Kidney (tissue), 14 donors: ENCODE results near the gene CISTR. TPM values are rescaled to one million over a fixed set of nuclear protein-coding genes. Genes with fewer than 3 reads are reported as not detected.

ENCODE experiments used
- DNase-seq, 5 donors: peaks; one replicate each; pipeline ENCODE4 v3.0.0-alpha.2; 2013 to 2020
- FAIRE-seq: peaks from 2 replicates; lab custom pipeline; 2012; peaks lifted over from hg19 to GRCh38; lab: Jason Lieb, UNC
- H3K27ac ChIP-seq, 2 donors: one replicate each; pipeline ENCODE4 v1.7.0; 2013; ENCODE audit warnings: low read depth in 2 of 2, low read length in 2 of 2, inconsistent platforms in 1 of 2
- H3K27me3 ChIP-seq: one replicate; pipeline ENCODE4 v1.7.1; 2013; ENCODE audit warnings: low read length, inconsistent platforms; ENCODE audit not compliant: control insufficient read depth, insufficient read depth
- H3K36me3 ChIP-seq, 3 donors: one replicate each; pipeline versions ENCODE4 v1.7.0 to v1.7.1; 2013; ENCODE audit warnings: low read length in 3 of 3, control low read depth in 1 of 3, inconsistent platforms in 1 of 3; ENCODE audit not compliant: insufficient read depth in 3 of 3, control insufficient read depth in 2 of 3
- H3K4me1 ChIP-seq, 3 donors: one replicate each; pipeline versions ENCODE4 v1.7.0 to v1.7.1; 2013; ENCODE audit warnings: low read length in 3 of 3, inconsistent platforms in 1 of 3, low read depth in 1 of 3; ENCODE audit not compliant: control insufficient read depth in 2 of 3, insufficient read depth in 2 of 3
- H3K4me3 ChIP-seq, 3 donors: one replicate each; pipeline versions ENCODE4 v1.7.0 to v1.8.1; 2013; ENCODE audit warnings: low read length in 3 of 3, control low read depth in 1 of 3, inconsistent platforms in 1 of 3
- H3K9ac ChIP-seq, 3 donors: one replicate each; pipeline versions ENCODE4 v1.7.0 to v1.7.1; 2013; ENCODE audit warnings: low read length in 3 of 3, control low read depth in 1 of 3, inconsistent platforms in 1 of 3
- H3K9me3 ChIP-seq, 3 donors: one replicate each; pipeline versions ENCODE4 v1.7.0 to v1.7.1; 2013; ENCODE audit warnings: low read length in 3 of 3, control low read depth in 1 of 3, inconsistent platforms in 1 of 3; ENCODE audit not compliant: control insufficient read depth in 2 of 3, insufficient read depth in 1 of 3
- CTCF ChIP-seq: IDR thresholded peaks from 3 replicates; pipeline ENCODE4 v1.5.1; 2012; ENCODE audit warnings: mild to moderate bottlenecking, moderate library complexity, borderline replicate concordance; ENCODE audit not compliant: insufficient read depth; ENCODE audit errors: extremely low read depth
- intact Hi-C: fragments of 100-400 bp; cut with DNase I; formaldehyde crosslinking; loops from one replicate; pipeline ENCODE4 v1.11.1; 2022
- polyA plus RNA-seq: library from polyadenylated mRNA; stranded (reverse); fragments of 350-450 nt; fragmentation: Illumina TruSeq; extraction: RNeasy Lipid Tissue Mini Kit (QIAGEN cat#74804); gene quantifications from one replicate; pipeline ENCODE4 v1.2.3, GENCODE V29; 2014; ENCODE audit warnings: low read depth, low replicate concordance; ENCODE audit not compliant: insufficient read depth
- total RNA-seq: library from RNA; stranded (reverse); fragmentation: NEBNext Ultra II Directional; extraction: Animal tissue kit (Norgen Biotek cat#: 25700); gene quantifications from one replicate; pipeline ENCODE4 v1.2.1, GENCODE V29; 2021
- donor health status: control.
- donor health status: control.
- donor health status: control.
- donor health status: control.
- donor health status: control.
- donor health status: DM: yes; HTN: yes; CAD: no.
- donor health status: Normal renal cell carcinoma (clear cell type).

CISTR gene
- total and polyA plus RNA-seq, 2 donors from 2014 or later, result not detected

- TF ChIP-seq CTCF, result no peak
- Histone ChIP-seq H3K4me1 (no peaks in the 10 kb centered on the region), H3K4me3 (no peak overlapping the region), H3K9me3 (no peaks in the 10 kb centered on the region), H3K9ac (no peak overlapping the region), H3K27ac (no peak overlapping the region), H3K27me3 (peaks cover 2% of the 10 kb centered on the region), H3K36me3 (no peaks in the 10 kb centered on the region)
- FAIRE-seq, result no peak
- DNase-seq, result no peak
- intact Hi-C loops, result no loop called here
These were observed 41.4 kb upstream of the CISTR start for GRCh38 chr12:53793221-53793620.

- Histone ChIP-seq H3K27ac (no peak overlapping the region), H3K27me3 (peaks cover 2% of the 10 kb centered on the region), H3K4me1 (no peaks in the 10 kb centered on the region), H3K9me3 (no peaks in the 10 kb centered on the region), H3K4me3 (no peak overlapping the region), H3K9ac (no peak overlapping the region), H3K36me3 (no peaks in the 10 kb centered on the region)
- intact Hi-C loops, result no loop called here
- DNase-seq (no peak), FAIRE-seq (no peak)
- TF ChIP-seq CTCF, result no peak
These were observed 40.1 kb upstream of the CISTR start for GRCh38 chr12:53791735-53792326.

DNA sequence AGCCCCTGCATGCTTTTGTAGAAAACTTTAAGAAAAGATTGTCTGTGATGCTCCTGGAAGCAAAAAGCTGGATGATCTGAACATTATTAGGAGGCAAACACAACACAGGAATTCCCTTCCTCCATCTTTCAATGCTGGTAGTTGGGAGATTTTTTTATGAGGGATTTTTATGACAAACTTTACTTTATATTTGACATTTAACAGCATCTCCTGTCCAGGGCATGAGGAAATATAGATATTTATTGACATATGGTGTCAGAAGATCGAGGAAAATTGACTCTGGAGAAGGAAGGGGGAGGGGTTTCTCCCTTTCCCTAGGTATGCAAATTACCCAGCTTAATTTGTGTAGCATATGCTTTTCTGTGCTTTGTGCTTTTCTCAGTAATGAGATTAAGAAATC is 37.8 kb upstream of the CISTR start:
- Histone ChIP-seq H3K27me3 (no peaks in the 10 kb centered on the region), H3K4me1 (no peaks in the 10 kb centered on the region), H3K27ac (no peak overlapping the region), H3K36me3 (no peaks in the 10 kb centered on the region), H3K9me3 (no peaks in the 10 kb centered on the region), H3K9ac (no peak overlapping the region), H3K4me3 (no peak overlapping the region)
- DNase-seq (no peak), FAIRE-seq (no peak)
- TF ChIP-seq CTCF, result no peak
- intact Hi-C loops, result no loop called here

GRCh38 chr12:53788892-53789291 is 37.1 kb upstream of the CISTR start:
- DNase-seq, result no peak
- Histone ChIP-seq H3K27ac (no peak overlapping the region), H3K4me1 (no peaks in the 10 kb centered on the region), H3K27me3 (no peaks in the 10 kb centered on the region), H3K9ac (no peak overlapping the region), H3K4me3 (no peak overlapping the region), H3K9me3 (no peaks in the 10 kb centered on the region), H3K36me3 (no peaks in the 10 kb centered on the region)
- intact Hi-C loops, result no loop called here
- no peak for FAIRE-seq
- TF ChIP-seq CTCF, result no peak
